A549 (cell line): Measurements from ENCODE around the gene TNFSF13B. TPM values are rescaled to one million over a fixed set of nuclear protein-coding genes. Genes with fewer than 3 reads are reported as not detected.
A peak's percentile ranks its signal among the peaks of the same experiment; 100 is the strongest.

Experiments
- ATAC-seq, 2 experiments: fragments of 200-7000 bp in 1 of 2; fragments of >200 bp in 1 of 2; cut with Nextera tagmentation in 1 of 2; cut with Tn5 transposase in 1 of 2; 3 replicates each; pipeline versions ENCODE4 v1.8.0 to v1.9.1; 2018 to 2020; ENCODE audit warnings: mild to moderate bottlenecking in 1 of 2, moderate library complexity in 1 of 2
- CTCF ChIA-PET: fragments of 300-600 bp; sonication (Branson Sonifier 250); formaldehyde crosslinking; extraction: SDS; loops from one replicate; lab custom pipeline; 2021; ENCODE audit warnings: antibody characterized with exemption, inconsistent platforms; lab: Yijun Ruan, JAX
- POLR2A ChIA-PET: fragments of 350-600 bp; formaldehyde crosslinking; extraction: SDS; loops from one replicate; lab custom pipeline; 2021; ENCODE audit warnings: antibody characterized with exemption, inconsistent platforms; lab: Yijun Ruan, JAX
- DNase-seq, 2 experiments: peaks; one replicate each; pipeline versions ENCODE4 v3.0.0 to v3.0.0-alpha.2; 2011 to 2016; ENCODE audit warnings: low read depth in 1 of 2, low spot score in 1 of 2
- FAIRE-seq: peaks from 2 replicates; lab custom pipeline; 2011; peaks lifted over from hg19 to GRCh38; lab: Jason Lieb, UNC
- H3K27ac ChIP-seq, 2 experiments: fragments of >200 bp; sonication (Bioruptor Twin); formaldehyde crosslinking; 3 replicates each; pipeline ENCODE4 v1.5.1; 2016 to 2017
- H3K4me1 ChIP-seq: fragments of >200 bp; sonication (Bioruptor Twin); formaldehyde crosslinking; 3 replicates; pipeline ENCODE4 v1.6.1; 2016
- H3K4me2 ChIP-seq: fragments of >200 bp; sonication (Bioruptor Twin); formaldehyde crosslinking; 3 replicates; pipeline ENCODE4 v1.6.1; 2016
- H3K4me3 ChIP-seq: fragments of >200 bp; sonication (Bioruptor Twin); formaldehyde crosslinking; 3 replicates; pipeline ENCODE4 v1.5.1; 2016
- H3K9me3 ChIP-seq: fragments of >200 bp; sonication (Bioruptor Twin); formaldehyde crosslinking; 3 replicates; pipeline ENCODE4 v1.6.1; 2016
- CBX2 ChIP-seq: fragments of 200-600 bp; sonication (generic); IDR thresholded peaks from 2 replicates; pipeline ENCODE4 v1.6.1; 2016; ENCODE audit warnings: low read depth, mild to moderate bottlenecking, borderline replicate concordance
- CBX8 ChIP-seq: fragments of 200-600 bp; sonication (generic); IDR thresholded peaks from 2 replicates; pipeline ENCODE4 v1.6.1; 2016
- CEBPB ChIP-seq, 2 experiments: fragments of >200 bp in 1 of 2; sonication (Bioruptor Twin) in 1 of 2; formaldehyde crosslinking in 1 of 2; IDR thresholded peaks; 2 replicates each; pipeline ENCODE4 v1.6.1; 2012 to 2016
- EHF ChIP-seq: fragments of 250-450 bp; sonication (Bioruptor Pico); IDR thresholded peaks from 2 replicates; pipeline ENCODE4 v1.5.0; 2020; ENCODE audit warnings: mild to moderate bottlenecking
- EP300 ChIP-seq, 2 experiments: fragments of >200 bp; sonication (Bioruptor Twin); formaldehyde crosslinking; IDR thresholded peaks; 2 replicates in 1 of 2; 3 replicates in 1 of 2; pipeline ENCODE4 v1.6.1; 2016 to 2017
- FOSB ChIP-seq: fragments of 250-450 bp; sonication (Bioruptor Pico); IDR thresholded peaks from 2 replicates; pipeline ENCODE4 v1.5.0; 2020; ENCODE audit warnings: mild to moderate bottlenecking, moderate library complexity
- FOXS1 ChIP-seq: fragments of 250-450 bp; sonication (Bioruptor Pico); IDR thresholded peaks from 2 replicates; pipeline ENCODE4 v1.5.0; 2020; ENCODE audit warnings: mild to moderate bottlenecking, moderate library complexity
- HEYL ChIP-seq: fragments of 250-450 bp; sonication (Bioruptor Pico); IDR thresholded peaks from 2 replicates; pipeline ENCODE4 v1.8.0; 2021; ENCODE audit warnings: mild to moderate bottlenecking, moderate library complexity
- HOXA7 ChIP-seq: fragments of 250-450 bp; sonication (Bioruptor Pico); IDR thresholded peaks from 2 replicates; pipeline ENCODE4 v1.5.0; 2020; ENCODE audit warnings: mild to moderate bottlenecking, moderate library complexity
- HOXB5 ChIP-seq: fragments of 250-450 bp; sonication (Bioruptor Pico); IDR thresholded peaks from 2 replicates; pipeline ENCODE4 v1.5.0; 2020; ENCODE audit warnings: mild to moderate bottlenecking, moderate library complexity
- KDM1A ChIP-seq: fragments of 200-600 bp; sonication (generic); IDR thresholded peaks from 2 replicates; pipeline ENCODE4 v1.6.1; 2016; ENCODE audit warnings: low read depth, mild to moderate bottlenecking
- MAFK ChIP-seq: fragments of 450-650 bp; IDR thresholded peaks from 2 replicates; pipeline ENCODE4 v1.6.1; 2014; ENCODE audit not compliant: partially characterized antibody
- NPAS2 ChIP-seq: fragments of 250-450 bp; sonication (Bioruptor Pico); IDR thresholded peaks from 2 replicates; pipeline ENCODE4 v1.8.0; 2022; ENCODE audit warnings: mild to moderate bottlenecking, moderate library complexity, borderline replicate concordance
- NR3C1 ChIP-seq: fragments of >200 bp; sonication (Bioruptor Twin); formaldehyde crosslinking; IDR thresholded peaks from 3 replicates; pipeline ENCODE4 v1.6.1; 2017
- POLR2A ChIP-seq: IDR thresholded peaks from 2 replicates; pipeline ENCODE4 v1.6.1; 2012; ENCODE audit warnings: mild to moderate bottlenecking, low read length
- RAD21 ChIP-seq, 2 experiments: fragments of >200 bp in 1 of 2; sonication (Bioruptor Twin) in 1 of 2; formaldehyde crosslinking in 1 of 2; IDR thresholded peaks in 1 of 2; conservative IDR thresholded peaks in 1 of 2; 2 replicates in 1 of 2; 3 replicates in 1 of 2; pipeline ENCODE4 v1.6.1; 2012 to 2018; ENCODE audit warnings: inconsistent platforms in 1 of 2
- RARB ChIP-seq: fragments of 250-450 bp; sonication (Bioruptor Pico); IDR thresholded peaks from 2 replicates; pipeline ENCODE4 v1.8.0; 2021; ENCODE audit warnings: mild to moderate bottlenecking, moderate library complexity
- ZNF302 ChIP-seq: fragments of 250-450 bp; sonication (Bioruptor Pico); IDR thresholded peaks from 2 replicates; pipeline ENCODE4 v1.9.0; 2021; ENCODE audit warnings: inconsistent platforms, mild to moderate bottlenecking, moderate library complexity
- ZSCAN20 ChIP-seq: fragments of 250-450 bp; sonication (Bioruptor Pico); IDR thresholded peaks from 2 replicates; pipeline ENCODE4 v1.8.0; 2022; ENCODE audit warnings: mild to moderate bottlenecking, moderate library complexity
- WGBS: methylation state at CpG from one replicate; pipeline ENCODE4 v1.1.6; 2017; ENCODE audit errors: missing lambda C conversion rate; 5-methylcytosine and 5-hydroxymethylcytosine counted together
- polyA plus RNA-seq, 4 experiments: library from polyadenylated mRNA; depleted of rRNA in 3 of 4; stranded (reverse); fragments of >200 nt; fragmentation: RNase III in 1 of 4; extraction: RNeasy Plus Mini Kit Qiagen cat#74134 plus additional on column Dnase treatment in 1 of 4; gene quantifications; 2 replicates in 3 of 4; 3 replicates in 1 of 4; pipeline ENCODE4 v1.2.3, GENCODE V29; 2011 to 2017
- TF ChIP-seq, protein P1 (sequence below): fragments of >200 bp; sonication (Bioruptor Twin); formaldehyde crosslinking; IDR thresholded peaks from 3 replicates; pipeline ENCODE4 v1.5.1; 2016
- TF ChIP-seq, protein P2 (sequence below): fragments of 450-650 bp; IDR thresholded peaks from 2 replicates; pipeline ENCODE4 v1.6.1; 2014; ENCODE audit warnings: antibody characterized with exemption
- TF ChIP-seq, protein P3 (sequence below): IDR thresholded peaks from 2 replicates; pipeline ENCODE4 v1.6.1; 2012
- TF ChIP-seq, protein P4 (sequence below): fragments of >200 bp; sonication (Bioruptor Twin); formaldehyde crosslinking; IDR thresholded peaks from 3 replicates; pipeline ENCODE4 v1.6.1; 2016
- TF ChIP-seq, protein P5 (sequence below): IDR thresholded peaks from 2 replicates; pipeline ENCODE4 v1.6.1; 2012
- TF ChIP-seq, protein P6 (sequence below): fragments of >200 bp; sonication (Bioruptor Twin); formaldehyde crosslinking; IDR thresholded peaks from 2 replicates; pipeline ENCODE4 v1.6.1; 2016

Gene TNFSF13B
- polyA plus RNA-seq, 2 of the 4 experiments (the other 2 are of a cell fraction): 0.13 to 0.22 TPM

DNA sequence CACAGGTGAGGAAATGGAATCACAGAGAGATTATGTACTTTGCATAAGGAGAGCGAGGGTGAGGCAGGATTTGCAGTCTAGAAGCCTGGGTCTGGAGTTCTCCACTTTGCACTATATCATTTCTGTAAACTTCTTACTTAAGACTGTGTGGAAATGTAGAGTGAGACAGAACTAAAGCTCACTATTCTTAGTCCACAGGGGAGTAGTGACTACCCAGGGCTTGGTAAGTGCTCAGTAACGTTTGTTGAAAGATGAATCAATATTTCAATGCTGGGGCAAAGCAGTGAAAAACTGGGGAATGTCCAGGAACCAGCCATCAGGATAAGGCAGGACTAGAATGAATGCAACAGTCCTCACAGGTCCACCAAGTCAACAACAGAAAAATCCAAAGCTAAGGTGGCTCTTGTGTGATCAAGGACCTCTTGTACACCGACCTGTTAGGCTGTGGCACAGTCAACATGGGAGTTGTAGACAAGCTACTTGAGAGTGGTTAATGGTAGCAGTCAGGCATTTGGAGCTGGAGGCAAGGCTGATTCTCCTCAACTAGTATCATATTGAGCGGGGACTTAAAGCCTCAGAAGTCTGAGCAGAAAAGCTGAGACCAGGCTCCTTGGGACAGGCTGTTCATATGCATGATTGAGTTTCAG, 929 bp upstream of the TNFSF13B start (continued):
- TF ChIP-seq, protein P1, sequence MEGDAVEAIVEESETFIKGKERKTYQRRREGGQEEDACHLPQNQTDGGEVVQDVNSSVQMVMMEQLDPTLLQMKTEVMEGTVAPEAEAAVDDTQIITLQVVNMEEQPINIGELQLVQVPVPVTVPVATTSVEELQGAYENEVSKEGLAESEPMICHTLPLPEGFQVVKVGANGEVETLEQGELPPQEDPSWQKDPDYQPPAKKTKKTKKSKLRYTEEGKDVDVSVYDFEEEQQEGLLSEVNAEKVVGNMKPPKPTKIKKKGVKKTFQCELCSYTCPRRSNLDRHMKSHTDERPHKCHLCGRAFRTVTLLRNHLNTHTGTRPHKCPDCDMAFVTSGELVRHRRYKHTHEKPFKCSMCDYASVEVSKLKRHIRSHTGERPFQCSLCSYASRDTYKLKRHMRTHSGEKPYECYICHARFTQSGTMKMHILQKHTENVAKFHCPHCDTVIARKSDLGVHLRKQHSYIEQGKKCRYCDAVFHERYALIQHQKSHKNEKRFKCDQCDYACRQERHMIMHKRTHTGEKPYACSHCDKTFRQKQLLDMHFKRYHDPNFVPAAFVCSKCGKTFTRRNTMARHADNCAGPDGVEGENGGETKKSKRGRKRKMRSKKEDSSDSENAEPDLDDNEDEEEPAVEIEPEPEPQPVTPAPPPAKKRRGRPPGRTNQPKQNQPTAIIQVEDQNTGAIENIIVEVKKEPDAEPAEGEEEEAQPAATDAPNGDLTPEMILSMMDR: no peak
- TF ChIP-seq, protein P2, sequence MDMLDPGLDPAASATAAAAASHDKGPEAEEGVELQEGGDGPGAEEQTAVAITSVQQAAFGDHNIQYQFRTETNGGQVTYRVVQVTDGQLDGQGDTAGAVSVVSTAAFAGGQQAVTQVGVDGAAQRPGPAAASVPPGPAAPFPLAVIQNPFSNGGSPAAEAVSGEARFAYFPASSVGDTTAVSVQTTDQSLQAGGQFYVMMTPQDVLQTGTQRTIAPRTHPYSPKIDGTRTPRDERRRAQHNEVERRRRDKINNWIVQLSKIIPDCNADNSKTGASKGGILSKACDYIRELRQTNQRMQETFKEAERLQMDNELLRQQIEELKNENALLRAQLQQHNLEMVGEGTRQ: no peak
- TF ChIP-seq KDM1A (no peak), NR3C1 (no peak), ZNF302 (CRISPR knock-in tag) (no peak), NPAS2 (CRISPR knock-in tag) (no peak), POLR2A (no peak), EHF (CRISPR knock-in tag) (no peak)
- TF ChIP-seq, protein P3, sequence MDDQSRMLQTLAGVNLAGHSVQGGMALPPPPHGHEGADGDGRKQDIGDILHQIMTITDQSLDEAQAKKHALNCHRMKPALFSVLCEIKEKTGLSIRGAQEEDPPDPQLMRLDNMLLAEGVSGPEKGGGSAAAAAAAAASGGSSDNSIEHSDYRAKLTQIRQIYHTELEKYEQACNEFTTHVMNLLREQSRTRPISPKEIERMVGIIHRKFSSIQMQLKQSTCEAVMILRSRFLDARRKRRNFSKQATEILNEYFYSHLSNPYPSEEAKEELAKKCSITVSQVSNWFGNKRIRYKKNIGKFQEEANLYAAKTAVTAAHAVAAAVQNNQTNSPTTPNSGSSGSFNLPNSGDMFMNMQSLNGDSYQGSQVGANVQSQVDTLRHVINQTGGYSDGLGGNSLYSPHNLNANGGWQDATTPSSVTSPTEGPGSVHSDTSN: no peak

DNA sequence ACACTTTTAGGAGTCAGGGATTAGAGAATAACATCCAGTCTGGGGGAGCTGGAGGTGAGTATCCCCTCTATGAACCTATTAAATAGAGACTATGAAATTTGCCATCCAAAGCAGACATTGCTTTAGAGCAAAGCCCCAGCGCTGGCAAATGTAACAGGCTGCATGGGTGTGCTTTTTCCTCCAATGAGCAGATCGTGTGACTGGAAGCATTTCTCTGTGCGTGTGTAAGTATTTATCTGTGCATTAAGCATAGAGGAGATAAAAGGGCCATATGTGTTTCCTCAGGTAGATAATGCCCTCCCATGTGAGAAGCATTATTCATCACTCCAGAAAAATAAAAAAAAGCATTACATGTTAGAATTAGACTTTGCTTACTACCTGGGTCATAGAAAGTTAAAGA, 924 bp downstream of the TNFSF13B start:
- no peak for FAIRE-seq
- ChIA-PET POLR2A (no interaction called here), CTCF (no interaction called here)
- no peak for DNase-seq
- Histone ChIP-seq H3K27ac (no peak overlapping the region), H3K9me3 (no peaks in the 10 kb centered on the region), H3K4me2 (peak overlapping the region; percentile 56; the same call in 2 of the 3 replicates)
- no peak; a peak in 1 of 6 replicates for ATAC-seq
- 87% methylated on average over 3 of the region's 3 CpGs for WGBS
- TF ChIP-seq, protein P4, sequence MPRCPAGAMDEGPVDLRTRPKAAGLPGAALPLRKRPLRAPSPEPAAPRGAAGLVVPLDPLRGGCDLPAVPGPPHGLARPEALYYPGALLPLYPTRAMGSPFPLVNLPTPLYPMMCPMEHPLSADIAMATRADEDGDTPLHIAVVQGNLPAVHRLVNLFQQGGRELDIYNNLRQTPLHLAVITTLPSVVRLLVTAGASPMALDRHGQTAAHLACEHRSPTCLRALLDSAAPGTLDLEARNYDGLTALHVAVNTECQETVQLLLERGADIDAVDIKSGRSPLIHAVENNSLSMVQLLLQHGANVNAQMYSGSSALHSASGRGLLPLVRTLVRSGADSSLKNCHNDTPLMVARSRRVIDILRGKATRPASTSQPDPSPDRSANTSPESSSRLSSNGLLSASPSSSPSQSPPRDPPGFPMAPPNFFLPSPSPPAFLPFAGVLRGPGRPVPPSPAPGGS: no peak
- TF ChIP-seq, protein P5, sequence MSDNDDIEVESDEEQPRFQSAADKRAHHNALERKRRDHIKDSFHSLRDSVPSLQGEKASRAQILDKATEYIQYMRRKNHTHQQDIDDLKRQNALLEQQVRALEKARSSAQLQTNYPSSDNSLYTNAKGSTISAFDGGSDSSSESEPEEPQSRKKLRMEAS: no peak
- TF ChIP-seq HOXA7 (CRISPR knock-in tag): no peak
- TF ChIP-seq, protein P3: no peak
- no peak for TF ChIP-seq RAD21 (conservative IDR thresholded peaks at IDR 0.05 in 1 of 2, IDR thresholded peaks at IDR 0.05 in 1 of 2)
- TF ChIP-seq, all 56 proteins: peak for 0
- Histone ChIP-seq H3K4me3 (no peak overlapping the region), H3K4me1 (peaks cover 4% of the 10 kb centered on the region; the same call in 1 of the 3 replicates)

DNA sequence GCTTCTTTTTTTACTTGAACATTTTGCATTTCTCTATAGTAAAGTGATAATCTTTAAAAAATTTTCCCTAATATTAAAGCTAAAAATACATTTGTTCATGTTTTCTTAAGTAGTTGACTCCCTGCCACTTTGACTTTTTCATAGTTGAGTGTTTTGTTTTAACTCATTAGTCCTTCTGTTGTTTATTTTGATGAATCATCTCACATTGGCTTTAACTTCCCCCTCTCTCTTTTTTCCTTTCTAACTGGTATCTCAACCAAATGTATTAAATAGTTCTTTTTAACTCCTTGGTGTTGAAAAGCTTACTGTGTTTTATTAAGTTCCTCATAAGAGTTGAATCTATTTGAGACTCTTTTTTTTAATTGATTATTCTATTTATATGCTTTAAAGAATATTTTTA, 2.8 kb downstream of the TNFSF13B start:
- POLR2A ChIA-PET: no interaction called here
- 0 out of 3 replicates have a peak overlapping the region, but pooled peaks have one; percentile 19 for H3K4me2 ChIP-seq
- no peak for TF ChIP-seq HOXB5 (CRISPR knock-in tag)
- no peak for TF ChIP-seq ZSCAN20
- no peak for TF ChIP-seq MAFK
- TF ChIP-seq EP300 (IDR thresholded peaks at IDR 0.05): no peak
- no peak for TF ChIP-seq HEYL (CRISPR knock-in tag)
- no peak for TF ChIP-seq HOXA7 (CRISPR knock-in tag)
- TF ChIP-seq NR3C1: no peak
- TF ChIP-seq, protein P3: no peak
- no peak for TF ChIP-seq CBX8
- TF ChIP-seq, protein P6, sequence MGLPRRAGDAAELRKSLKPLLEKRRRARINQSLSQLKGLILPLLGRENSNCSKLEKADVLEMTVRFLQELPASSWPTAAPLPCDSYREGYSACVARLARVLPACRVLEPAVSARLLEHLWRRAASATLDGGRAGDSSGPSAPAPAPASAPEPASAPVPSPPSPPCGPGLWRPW: no peak
- TF ChIP-seq RARB (CRISPR knock-in tag): no peak
- TF ChIP-seq ZNF302 (CRISPR knock-in tag): no peak
- no peak for TF ChIP-seq CBX2
- no peak for TF ChIP-seq FOSB (CRISPR knock-in tag)
- TF ChIP-seq FOXS1 (CRISPR knock-in tag): no peak
- no peak for TF ChIP-seq CEBPB (IDR thresholded peaks at IDR 0.05)
- TF ChIP-seq EHF (CRISPR knock-in tag): no peak
- TF ChIP-seq NPAS2 (CRISPR knock-in tag): no peak
- TF ChIP-seq, protein P5: no peak
- peaks cover 4% of the 10 kb centered on the region; the same call in 1 of the 3 replicates for H3K4me1 ChIP-seq
- no peak overlapping the region for H3K27ac ChIP-seq
- no peak overlapping the region for H3K4me3 ChIP-seq
- ATAC-seq: no peak
- FAIRE-seq: no peak
- DNase-seq: no peak
- no peaks in the 10 kb centered on the region for H3K9me3 ChIP-seq
- CTCF ChIA-PET: interaction anchor here (0.8 kb wide), 1 partner anchor 624 kb away, joined by 3 read pairs; no protein-coding TSS in a partner anchor
